ENCODE measurements around the gene SEC23B.

DNA sequence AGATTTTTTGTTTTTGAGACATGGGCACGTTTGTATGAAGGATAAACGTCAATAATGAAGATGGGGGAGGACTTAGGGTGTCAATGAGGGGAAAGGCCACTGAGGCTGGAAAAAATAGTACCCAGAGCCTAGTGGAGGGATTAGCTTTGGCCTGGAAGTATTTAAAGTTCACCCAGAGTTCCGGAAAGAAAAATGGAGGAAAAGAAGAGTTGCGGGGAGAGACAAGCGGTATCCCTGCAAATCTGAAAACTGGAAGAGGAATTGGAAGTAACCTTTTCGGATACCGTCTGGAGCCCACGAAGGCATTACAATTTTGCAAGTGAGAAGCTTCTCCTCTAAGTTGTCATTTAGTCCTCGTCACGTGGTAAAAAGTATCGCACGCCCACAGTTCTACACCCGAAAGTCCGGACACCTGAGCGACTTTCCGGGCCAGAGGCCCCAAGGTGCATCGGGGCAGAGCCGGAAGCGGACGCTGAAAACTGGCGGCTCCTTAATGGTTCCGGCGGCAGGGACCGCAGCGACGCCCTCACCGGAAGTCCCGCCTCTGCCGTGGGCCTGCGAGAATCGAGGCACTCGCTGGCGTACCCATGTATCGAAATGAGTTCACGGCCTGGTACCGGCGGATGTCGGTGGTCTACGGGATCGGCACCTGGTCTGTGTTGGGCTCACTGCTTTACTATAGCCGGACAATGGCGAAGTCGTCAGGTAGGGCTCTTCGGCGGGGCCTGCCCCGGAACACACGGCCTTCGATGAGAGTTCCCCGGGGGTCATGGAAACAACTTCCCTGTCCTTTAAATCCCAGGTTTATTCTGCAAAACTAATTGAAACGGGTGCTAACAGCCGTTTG lies 59.4 kb downstream of the SEC23B start, which contains the start of gene SMIM26:
- TF ChIP-seq, protein P1, sequence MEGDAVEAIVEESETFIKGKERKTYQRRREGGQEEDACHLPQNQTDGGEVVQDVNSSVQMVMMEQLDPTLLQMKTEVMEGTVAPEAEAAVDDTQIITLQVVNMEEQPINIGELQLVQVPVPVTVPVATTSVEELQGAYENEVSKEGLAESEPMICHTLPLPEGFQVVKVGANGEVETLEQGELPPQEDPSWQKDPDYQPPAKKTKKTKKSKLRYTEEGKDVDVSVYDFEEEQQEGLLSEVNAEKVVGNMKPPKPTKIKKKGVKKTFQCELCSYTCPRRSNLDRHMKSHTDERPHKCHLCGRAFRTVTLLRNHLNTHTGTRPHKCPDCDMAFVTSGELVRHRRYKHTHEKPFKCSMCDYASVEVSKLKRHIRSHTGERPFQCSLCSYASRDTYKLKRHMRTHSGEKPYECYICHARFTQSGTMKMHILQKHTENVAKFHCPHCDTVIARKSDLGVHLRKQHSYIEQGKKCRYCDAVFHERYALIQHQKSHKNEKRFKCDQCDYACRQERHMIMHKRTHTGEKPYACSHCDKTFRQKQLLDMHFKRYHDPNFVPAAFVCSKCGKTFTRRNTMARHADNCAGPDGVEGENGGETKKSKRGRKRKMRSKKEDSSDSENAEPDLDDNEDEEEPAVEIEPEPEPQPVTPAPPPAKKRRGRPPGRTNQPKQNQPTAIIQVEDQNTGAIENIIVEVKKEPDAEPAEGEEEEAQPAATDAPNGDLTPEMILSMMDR (IDR thresholded peaks at IDR 0.05) = no peak
- peak in 1 of 2 donors; percentile 44 for TF ChIP-seq POLR2A (IDR thresholded peaks at IDR 0.05)

Measured in uterus (tissue), 2 donors.